Measurements from ENCODE around the gene MYO5C.
"Not testable (repeated sequence)": the region's sequence is repeated elsewhere in the genome, so short reads cannot be mapped to it uniquely, and the experiment has no call there.

The MYO5C gene

GRCh38 chr15:52238989-52239525 lies 56.5 kb downstream of the MYO5C start:
- not testable (repeated sequence) for DNase-seq

- no peak for DNase-seq
These were observed 57.5 kb downstream of the MYO5C start for GRCh38 chr15:52238149-52238548.

- no peak for DNase-seq
These were observed 59.6 kb downstream of the MYO5C start for GRCh38 chr15:52236013-52236412.

- DNase-seq: no peak
These were observed 60.7 kb downstream of the MYO5C start for GRCh38 chr15:52234596-52235541.

GRCh38 chr15:52233405-52233804 lies 62.2 kb downstream of the MYO5C start:
- DNase-seq: no peak

DNA sequence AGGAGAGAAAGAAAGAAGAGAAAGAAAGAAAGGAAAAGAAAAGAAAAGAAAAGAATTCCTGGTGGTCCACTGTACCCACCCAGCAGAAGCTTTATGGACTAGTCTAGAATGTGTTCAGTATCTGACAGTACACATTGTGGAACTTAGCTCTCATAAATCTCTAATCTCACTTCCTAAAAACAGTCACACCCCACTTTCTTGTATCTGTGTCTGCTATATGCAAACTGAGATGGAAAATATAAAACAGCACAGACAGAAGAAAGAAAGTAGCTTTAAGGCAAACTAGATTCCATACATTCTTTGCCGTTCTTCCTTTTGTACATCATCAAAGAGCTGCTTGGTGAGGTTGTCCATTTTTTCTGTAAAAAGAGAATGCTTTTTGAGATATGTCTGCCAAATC lies 63.3 kb downstream of the MYO5C start:
- no peak for DNase-seq

DNA sequence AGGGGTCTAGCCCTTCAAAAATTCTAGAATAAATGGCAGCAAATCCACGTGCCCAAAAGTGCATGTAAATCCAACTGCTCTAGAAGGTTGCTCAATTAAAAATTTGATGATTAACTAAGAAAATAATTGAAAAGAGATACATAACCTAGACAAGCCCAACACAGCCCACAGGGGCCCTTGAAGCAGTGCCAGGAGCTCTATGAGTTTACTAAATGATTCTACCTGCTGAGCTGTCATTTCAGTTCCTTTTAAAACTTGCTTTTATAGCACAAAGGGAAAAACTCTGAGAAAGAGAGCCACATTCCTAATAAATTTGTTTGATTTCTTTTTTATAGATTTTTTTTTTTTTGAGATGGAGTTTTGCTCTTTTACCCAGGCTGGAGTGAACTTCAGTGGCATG lies 65.5 kb downstream of the MYO5C start:
- no peak for DNase-seq

GRCh38 chr15:52228921-52229320 lies 66.7 kb downstream of the MYO5C start:
- no peak for DNase-seq

DNA sequence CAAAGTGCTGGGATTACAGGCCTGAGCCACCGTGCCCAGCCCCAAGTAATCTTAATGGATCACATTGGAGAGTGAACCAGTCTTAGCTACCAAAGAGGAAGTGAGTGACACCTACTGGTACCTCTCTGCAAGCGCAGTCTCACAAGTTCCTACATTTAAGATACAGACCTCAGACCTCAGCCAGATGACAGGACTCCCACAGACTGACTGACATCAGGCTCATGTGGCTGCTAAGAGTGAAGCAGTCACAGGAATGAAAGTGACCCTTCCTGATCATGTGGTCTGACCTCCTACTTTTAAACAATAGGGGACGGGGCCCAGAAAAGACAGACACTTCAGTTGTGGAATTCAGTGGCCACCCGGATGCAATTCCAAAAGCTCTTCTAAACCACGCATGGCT lies 68.1 kb downstream of the MYO5C start:
- no peak for DNase-seq

- no peak for DNase-seq
These were observed 70.4 kb downstream of the MYO5C start for GRCh38 chr15:52225230-52225629.

- DNase-seq: no peak
These were observed 71.4 kb downstream of the MYO5C start for GRCh38 chr15:52224211-52224610.

- DNase-seq: no peak
These were observed 73.9 kb downstream of the MYO5C start for GRCh38 chr15:52221730-52222129.

DNA sequence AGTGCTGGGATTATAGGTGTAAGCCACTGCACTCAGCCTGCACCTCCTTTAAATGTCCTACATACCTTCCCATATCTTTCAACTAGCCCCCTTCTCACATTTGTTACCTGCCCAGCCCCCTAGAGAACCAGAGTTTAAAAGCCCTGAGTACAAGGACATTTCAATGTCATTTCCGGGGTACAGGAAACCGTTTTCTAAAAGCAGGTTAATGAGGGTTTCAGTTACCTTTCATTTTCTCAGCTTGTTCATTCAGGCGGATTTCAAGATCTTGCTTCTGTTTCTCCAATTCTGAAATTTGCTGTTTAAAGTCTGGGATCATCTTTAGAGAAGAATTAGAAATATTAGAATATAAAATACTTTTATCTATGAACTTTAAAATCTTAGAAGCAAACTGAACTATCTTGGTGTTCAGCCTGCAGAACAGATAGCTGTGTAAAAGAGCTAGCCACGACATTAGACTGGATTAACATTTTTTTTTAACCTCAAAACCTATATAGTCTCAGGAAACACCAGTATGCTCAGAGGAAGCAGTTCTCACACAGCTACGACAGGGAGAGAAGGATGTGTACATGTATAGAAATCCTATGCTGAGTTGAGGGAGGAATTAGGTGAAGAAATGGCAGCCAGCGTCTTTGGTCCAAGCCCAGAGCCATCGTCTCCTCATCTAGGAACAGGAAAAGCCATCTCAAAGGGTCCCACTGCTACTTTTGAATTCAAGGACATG lies 74.5 kb downstream of the MYO5C start:
- no peak for DNase-seq

DNA sequence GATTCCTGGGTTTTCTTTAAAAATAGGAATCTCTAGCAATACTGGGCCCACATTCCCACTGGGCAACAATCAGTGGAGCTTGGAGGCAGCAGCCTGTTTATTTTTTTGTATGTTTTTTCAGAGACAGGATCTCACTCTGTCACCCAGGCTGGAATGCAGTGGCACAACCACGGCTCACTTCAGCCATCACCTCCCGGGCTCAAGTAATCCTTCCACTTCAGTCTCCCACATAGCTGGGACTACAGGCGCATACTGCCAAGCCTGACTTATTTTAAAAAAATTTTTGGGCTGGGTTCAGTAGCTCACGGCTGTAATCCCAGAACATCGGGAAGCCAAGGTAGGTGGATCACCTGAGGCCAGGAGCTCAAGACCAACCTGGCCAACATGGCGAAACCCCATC lies 75.4 kb downstream of the MYO5C start:
- no peak for DNase-seq

- no peak for DNase-seq
These were observed 76.8 kb downstream of the MYO5C start for GRCh38 chr15:52218816-52219215.

DNA sequence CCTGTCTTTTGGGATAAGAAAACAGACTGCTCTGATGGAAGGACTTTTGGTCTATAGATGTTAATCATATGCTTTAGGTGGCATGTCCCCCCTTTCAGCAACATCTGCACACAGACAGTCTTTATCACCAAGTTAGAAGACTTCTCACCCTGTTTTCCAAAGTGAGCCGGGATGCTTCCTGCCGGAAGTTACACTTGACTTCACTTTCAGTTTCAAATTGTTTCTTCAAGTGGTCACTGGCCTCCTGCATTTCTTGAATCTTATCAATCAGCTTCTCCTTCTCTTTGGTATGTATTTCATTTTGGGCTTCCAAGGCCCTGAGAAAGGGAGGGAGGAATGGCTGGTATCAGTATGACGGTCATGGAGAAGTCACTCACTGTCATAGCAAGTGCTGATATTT lies 77.2 kb downstream of the MYO5C start:
- no peak for DNase-seq

DNA sequence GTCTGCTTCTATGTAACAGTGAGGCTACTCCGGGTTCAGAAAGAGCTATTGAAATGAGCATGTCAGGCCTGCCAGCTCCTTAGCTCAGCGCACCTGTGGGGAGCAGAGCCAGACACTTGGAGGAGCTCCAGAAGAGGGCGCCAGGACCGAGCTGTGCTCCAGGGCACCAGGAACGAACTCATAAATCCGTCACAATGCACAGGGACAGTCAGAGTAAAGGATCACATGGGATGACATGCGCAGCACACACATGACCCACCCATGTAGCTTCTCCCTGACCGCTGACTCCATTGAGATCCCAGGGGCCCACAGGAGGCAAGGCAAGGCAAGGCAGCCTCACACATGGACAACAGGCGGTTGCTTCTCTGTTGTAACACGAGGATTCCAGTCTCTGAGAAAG lies 78.4 kb downstream of the MYO5C start:
- DNase-seq: no peak

GRCh38 chr15:52214553-52214952 lies 81.1 kb downstream of the MYO5C start:
- no peak for DNase-seq

GRCh38 chr15:52213206-52213605 lies 82.4 kb downstream of the MYO5C start:
- no peak for DNase-seq

DNA sequence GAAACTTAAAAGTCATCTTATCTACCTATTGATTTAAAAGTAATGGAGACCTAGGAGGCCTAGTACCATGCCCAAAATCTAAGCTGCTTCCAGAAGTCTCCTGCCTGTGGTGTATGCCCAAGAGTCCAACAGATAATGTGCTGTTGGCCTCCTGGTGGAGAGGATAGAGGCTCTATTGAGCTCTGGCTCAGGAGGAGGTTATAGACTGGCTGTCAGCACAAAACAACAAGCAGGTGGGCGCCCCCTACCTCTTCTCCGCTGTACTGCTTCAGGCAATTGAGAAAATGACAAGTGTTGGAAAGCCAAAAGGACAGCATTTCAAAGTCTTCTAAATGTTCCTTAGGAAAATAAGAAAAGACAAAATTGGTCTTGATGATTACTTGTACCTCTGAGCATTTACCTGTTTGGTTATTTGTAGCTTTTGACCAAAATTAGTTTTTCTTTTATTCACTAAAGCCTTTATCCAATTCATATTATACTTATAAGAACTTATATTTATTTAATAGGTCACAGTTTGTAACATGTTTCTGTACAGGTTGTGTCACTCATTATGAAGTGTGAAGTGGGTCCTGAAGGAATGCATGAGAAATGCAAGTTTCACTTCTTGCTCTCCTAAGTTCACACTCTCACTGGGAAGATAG lies 87.2 kb downstream of the MYO5C start:
- DNase-seq: no peak

- DNase-seq: no peak
These were observed 88.4 kb downstream of the MYO5C start for GRCh38 chr15:52207191-52207590.

DNA sequence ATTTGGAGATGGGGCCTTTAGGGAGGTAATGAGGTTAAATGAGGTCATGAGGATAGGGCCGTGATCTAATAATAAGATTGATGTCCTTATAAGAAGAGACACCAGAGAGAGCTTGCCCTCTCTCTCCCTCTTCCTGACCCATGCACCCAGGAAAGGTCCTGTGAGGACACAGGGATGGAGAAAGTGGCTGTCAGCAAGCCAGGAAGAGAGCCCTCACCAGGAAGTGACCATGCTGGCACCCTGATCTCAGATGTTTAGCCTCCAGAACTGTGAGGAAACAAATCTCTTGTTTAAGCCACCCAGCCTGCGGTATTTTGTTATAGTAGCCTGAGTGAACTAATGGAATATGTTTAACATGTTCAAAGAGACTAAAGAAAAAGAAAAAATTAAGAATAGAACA lies 89.2 kb downstream of the MYO5C start:
- no peak for DNase-seq

- DNase-seq: no peak
These were observed 90.9 kb downstream of the MYO5C start for GRCh38 chr15:52204657-52205056.
